SK-N-SH treated with all-trans-retinoic acid at 6 μM for 48 hours (cell line): Measurements from ENCODE around the gene ATL3.

Experiments
- ARNTL ChIP-seq: fragments of 450-650 bp; formaldehyde crosslinking; IDR thresholded peaks from 2 replicates; pipeline ENCODE4 v1.5.0; 2020; ENCODE audit warnings: low read depth, mild to moderate bottlenecking, moderate library complexity, borderline replicate concordance
- CSDC2 ChIP-seq: fragments of 250-450 bp; sonication (Bioruptor Pico); IDR thresholded peaks from 2 replicates; pipeline ENCODE4 v1.5.0; 2020; ENCODE audit warnings: mild to moderate bottlenecking, moderate library complexity
- CSRNP3 ChIP-seq: fragments of 250-450 bp; sonication (Bioruptor Pico); IDR thresholded peaks from 2 replicates; pipeline ENCODE4 v1.5.1; 2021; ENCODE audit warnings: mild to moderate bottlenecking, moderate library complexity
- ESRRG ChIP-seq: fragments of 250-450 bp; sonication (Bioruptor Pico); IDR thresholded peaks from 2 replicates; pipeline ENCODE4 v1.6.1; 2021; ENCODE audit warnings: mild to moderate bottlenecking
- ISL1 ChIP-seq: fragments of 250-450 bp; sonication (Bioruptor Pico); IDR thresholded peaks from 2 replicates; pipeline ENCODE4 v2.1.2; 2022; ENCODE audit warnings: mild to moderate bottlenecking, moderate library complexity
- RARB ChIP-seq: fragments of 250-450 bp; sonication (Bioruptor Pico); IDR thresholded peaks from 2 replicates; pipeline ENCODE4 v1.8.0; 2021; ENCODE audit warnings: mild to moderate bottlenecking, moderate library complexity
- SNAI2 ChIP-seq: fragments of 250-450 bp; sonication (Bioruptor Pico); IDR thresholded peaks from 2 replicates; pipeline ENCODE4 v1.5.0; 2020; ENCODE audit warnings: mild to moderate bottlenecking, moderate library complexity
- ZFP3 ChIP-seq: fragments of 250-450 bp; sonication (Bioruptor Pico); IDR thresholded peaks from 2 replicates; pipeline ENCODE4 v1.5.0; 2020; ENCODE audit warnings: mild to moderate bottlenecking, moderate library complexity
- ZNF70 ChIP-seq: fragments of 450-650 bp; formaldehyde crosslinking; IDR thresholded peaks from 2 replicates; pipeline ENCODE4 v1.5.0; 2020; ENCODE audit warnings: mild to moderate bottlenecking, moderate library complexity
- TF ChIP-seq, protein P1 (sequence below): fragments of 250-450 bp; sonication (Bioruptor Pico); IDR thresholded peaks from 2 replicates; pipeline ENCODE4 v1.8.0; 2020; ENCODE audit warnings: mild to moderate bottlenecking, moderate library complexity, borderline replicate concordance

- TF ChIP-seq, protein P1, sequence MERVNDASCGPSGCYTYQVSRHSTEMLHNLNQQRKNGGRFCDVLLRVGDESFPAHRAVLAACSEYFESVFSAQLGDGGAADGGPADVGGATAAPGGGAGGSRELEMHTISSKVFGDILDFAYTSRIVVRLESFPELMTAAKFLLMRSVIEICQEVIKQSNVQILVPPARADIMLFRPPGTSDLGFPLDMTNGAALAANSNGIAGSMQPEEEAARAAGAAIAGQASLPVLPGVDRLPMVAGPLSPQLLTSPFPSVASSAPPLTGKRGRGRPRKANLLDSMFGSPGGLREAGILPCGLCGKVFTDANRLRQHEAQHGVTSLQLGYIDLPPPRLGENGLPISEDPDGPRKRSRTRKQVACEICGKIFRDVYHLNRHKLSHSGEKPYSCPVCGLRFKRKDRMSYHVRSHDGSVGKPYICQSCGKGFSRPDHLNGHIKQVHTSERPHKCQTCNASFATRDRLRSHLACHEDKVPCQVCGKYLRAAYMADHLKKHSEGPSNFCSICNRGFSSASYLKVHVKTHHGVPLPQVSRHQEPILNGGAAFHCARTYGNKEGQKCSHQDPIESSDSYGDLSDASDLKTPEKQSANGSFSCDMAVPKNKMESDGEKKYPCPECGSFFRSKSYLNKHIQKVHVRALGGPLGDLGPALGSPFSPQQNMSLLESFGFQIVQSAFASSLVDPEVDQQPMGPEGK (CRISPR knock-in tag) = no peak
- TF ChIP-seq CSDC2 (CRISPR knock-in tag) = no peak
- TF ChIP-seq ZNF70 (CRISPR knock-in tag) = no peak
- TF ChIP-seq ZFP3 (CRISPR knock-in tag) = no peak
- TF ChIP-seq SNAI2 (CRISPR knock-in tag) = no peak
- TF ChIP-seq ISL1 (CRISPR knock-in tag) = no peak
- no peak for TF ChIP-seq ESRRG (CRISPR knock-in tag)
- TF ChIP-seq CSRNP3 (CRISPR knock-in tag) = no peak
- TF ChIP-seq ARNTL (CRISPR knock-in tag) = no peak
- TF ChIP-seq RARB (CRISPR knock-in tag) = no peak
Observed at GRCh38 chr11:63680834-63681320, 9.7 kb upstream of the ATL3 start.
